Thoracic aorta (tissue), 2 donors: ENCODE results near the gene DRC3. TPM values are rescaled to one million over a fixed set of nuclear protein-coding genes. Genes with fewer than 3 reads are reported as not detected.
"Not testable (repeated sequence)": the region's sequence is repeated elsewhere in the genome, so short reads cannot be mapped to it uniquely, and the experiment has no call there.

Experiments used
- ATAC-seq: fragments of 150-250 bp; one replicate; pipeline ENCODE4 v1.8.0; 2017; ENCODE audit warnings: low read depth; ENCODE audit not compliant: insufficient number of reproducible peaks, low FRiP score
- DNase-seq: peaks from one replicate; pipeline ENCODE4 v3.0.0-alpha.2; 2020; ENCODE audit warnings: low spot score
- H3K27ac ChIP-seq, 2 donors: fragments of 200-600 bp; sonication (generic); 1 replicate in 1 of 2; 2 replicates in 1 of 2; pipeline ENCODE4 v1.5.1; 2016; ENCODE audit warnings: mild to moderate bottlenecking in 2 of 2, moderate library complexity in 2 of 2
- H3K27me3 ChIP-seq: fragments of 200-600 bp; sonication (generic); replicated peaks from 2 replicates; pipeline ENCODE4 v1.6.0; 2016; ENCODE audit warnings: mild to moderate bottlenecking; ENCODE audit not compliant: insufficient read depth
- H3K36me3 ChIP-seq: fragments of 200-600 bp; sonication (generic); one replicate; pipeline ENCODE4 v1.5.1; 2016
- H3K4me1 ChIP-seq, 2 donors: fragments of 200-600 bp; sonication (generic); 1 replicate in 1 of 2; 2 replicates in 1 of 2; pipeline versions ENCODE4 v1.5.1 to v1.6.0; 2016; ENCODE audit warnings: low read depth in 2 of 2, mild to moderate bottlenecking in 1 of 2; ENCODE audit not compliant: control insufficient read depth in 1 of 2
- H3K4me3 ChIP-seq: fragments of 200-600 bp; sonication (generic); 2 replicates; pipeline ENCODE4 v1.5.1; 2016; ENCODE audit warnings: mild to moderate bottlenecking
- H3K9me3 ChIP-seq: fragments of 200-600 bp; sonication (generic); 2 replicates; pipeline ENCODE4 v1.5.1; 2016
- CTCF ChIP-seq: fragments of 200-600 bp; sonication (generic); IDR thresholded peaks from one replicate; pipeline ENCODE4 v1.5.1; 2019; ENCODE audit warnings: antibody characterized with exemption
- total RNA-seq, 2 donors: library from RNA; depleted of rRNA; stranded (reverse); fragments of >200 nt; gene quantifications; one replicate each; pipeline versions ENCODE4 v1.1.0 to v1.2.3, GENCODE V29; 2016

DRC3 gene
- total RNA-seq, 2 donors from 2014 or later = 0.27 to 2.3 TPM

- H3K9me3 ChIP-seq = no peaks in the 10 kb centered on the region
- H3K36me3 ChIP-seq = no peaks in the 10 kb centered on the region
- no peak overlapping the region for H3K27ac ChIP-seq
- no peak overlapping the region for H3K4me3 ChIP-seq
- peaks cover 18 to 28% of the 10 kb centered on the region in 2 donors for H3K4me1 ChIP-seq
- TF ChIP-seq CTCF = no peak
- DNase-seq (no peak), ATAC-seq (no peak)
- H3K27me3 ChIP-seq = no peaks in the 10 kb centered on the region
Observed at GRCh38 chr17:17954079-17954478, 18.6 kb upstream of the DRC3 start.

- H3K27me3 ChIP-seq, H3K27ac ChIP-seq, ATAC-seq, H3K4me3 ChIP-seq, H3K9me3 ChIP-seq, DNase-seq, H3K36me3 ChIP-seq: not testable (repeated sequence)
- H3K4me1 ChIP-seq = peaks cover 25 to 40% of the 10 kb centered on the region in 2 donors
Observed at GRCh38 chr17:17955790-17956341, 16.8 kb upstream of the DRC3 start.

GRCh38 chr17:17957584-17957916 lies 15.1 kb upstream of the DRC3 start:
- no peak for DNase-seq

GRCh38 chr17:17958982-17959381 lies 13.7 kb upstream of the DRC3 start:
- DNase-seq (no peak), ATAC-seq (no peak)
- Histone ChIP-seq H3K4me1 (peaks cover 25 to 40% of the 10 kb centered on the region in 2 donors), H3K27me3 (no peaks in the 10 kb centered on the region), H3K9me3 (no peaks in the 10 kb centered on the region), H3K27ac (peak overlapping the region; percentile 49 to 50), H3K36me3 (no peaks in the 10 kb centered on the region), H3K4me3 (no peak overlapping the region)
- TF ChIP-seq CTCF = no peak

More at GRCh38 chr17:17957584-17957916, 15.1 kb upstream of the DRC3 start:
- no peak overlapping the region for H3K4me3 ChIP-seq
- H3K27ac ChIP-seq = peak overlapping the region; percentile 49 to 50
- H3K4me1 ChIP-seq = peaks cover 25 to 40% of the 10 kb centered on the region in 2 donors
- no peak for TF ChIP-seq CTCF
- no peaks in the 10 kb centered on the region for H3K27me3 ChIP-seq
- no peaks in the 10 kb centered on the region for H3K36me3 ChIP-seq
- ATAC-seq = no peak
- H3K9me3 ChIP-seq = no peaks in the 10 kb centered on the region

GRCh38 chr17:17959520-17960361 lies 12.9 kb upstream of the DRC3 start:
- no peak for TF ChIP-seq CTCF
- peaks cover 25 to 40% of the 10 kb centered on the region in 2 donors for H3K4me1 ChIP-seq
- no peaks in the 10 kb centered on the region for H3K27me3 ChIP-seq
- peak overlapping the region; percentile 47 for H3K4me3 ChIP-seq
- no peaks in the 10 kb centered on the region for H3K36me3 ChIP-seq
- ATAC-seq = no peak
- peak overlapping the region; percentile 21 to 49 for H3K27ac ChIP-seq
- DNase-seq = no peak
- no peaks in the 10 kb centered on the region for H3K9me3 ChIP-seq
